Astrocyte of the spinal cord (primary cell): ENCODE data around the gene SEMA4F.

Experiments used
- DNase-seq: peaks from one replicate; pipeline ENCODE4 v3.0.0; 2011; ENCODE audit warnings: low read depth, low spot score
- H3K4me3 ChIP-seq: 2 replicates; pipeline ENCODE4 v1.5.1; 2011; ENCODE audit warnings: low read depth, mild to moderate bottlenecking, low read length, moderate library complexity
- CTCF ChIP-seq: IDR thresholded peaks from 2 replicates; pipeline ENCODE4 v1.5.1; 2012; ENCODE audit warnings: low read depth, mild to moderate bottlenecking, low read length, inconsistent platforms
- in situ Hi-C: cut with HindIII; loops from 2 replicates; pipeline ENCODE4 v1.10.0; 2017; ENCODE audit warnings: low sequenced_read_pairs

SEMA4F gene

GRCh38 chr2:74645344-74645743 is 8.7 kb upstream of the SEMA4F start:
- no peak for DNase-seq
- no peak for TF ChIP-seq CTCF
- in situ Hi-C loops = no loop called here
- H3K4me3 ChIP-seq = no peak overlapping the region

GRCh38 chr2:74646201-74646600 is 7.8 kb upstream of the SEMA4F start:
- no peak overlapping the region for H3K4me3 ChIP-seq
- DNase-seq = no peak
- in situ Hi-C loops = no loop called here
- no peak for TF ChIP-seq CTCF

- no peak for TF ChIP-seq CTCF
- no peak overlapping the region for H3K4me3 ChIP-seq
- in situ Hi-C loops = no loop called here
- DNase-seq = no peak
Observed at GRCh38 chr2:74646834-74647482, 7.1 kb upstream of the SEMA4F start.

GRCh38 chr2:74648009-74648443 is 6.0 kb upstream of the SEMA4F start, which contains the start of gene M1AP:
Gene M1AP (minus strand): TSS chr2:74648330. CDS start chr2:74640275, 8,055 bp downstream.
- no peak for DNase-seq
- in situ Hi-C loops = no loop called here
- peak; percentile 28 for TF ChIP-seq CTCF
- H3K4me3 ChIP-seq = peak within 1 kb of the TSS; percentile 20

- no peak for DNase-seq
- H3K4me3 ChIP-seq = peak overlapping the region; percentile 67
- in situ Hi-C loops = no loop called here
- TF ChIP-seq CTCF = no peak
Observed at GRCh38 chr2:74653589-74653984, 460 bp upstream of the SEMA4F start.

- DNase-seq = no peak
- in situ Hi-C loops = no loop called here
- no peak overlapping the region for H3K4me3 ChIP-seq
- TF ChIP-seq CTCF = no peak
Observed at GRCh38 chr2:74655579-74655978, 1.5 kb downstream of the SEMA4F start.
